Peyer's patch (tissue), 4 donors: ENCODE measurements around the gene APBB3.

Experiments
- CTCF ChIP-seq, 6 experiments: fragments of 450-650 bp in 4 of 6; fragments of 200-600 bp in 2 of 6; sonication (generic) in 1 of 6; IDR thresholded peaks; one replicate each; pipeline ENCODE4 v1.5.1; 2017 to 2019; ENCODE audit warnings: antibody characterized with exemption in 6 of 6, mild to moderate bottlenecking in 3 of 6, moderate library complexity in 1 of 6
- POLR2A ChIP-seq, 2 donors: fragments of 450-650 bp; IDR thresholded peaks; one replicate each; pipeline ENCODE4 v1.5.1; 2017; ENCODE audit warnings: antibody characterized with exemption in 2 of 2, mild to moderate bottlenecking in 2 of 2, moderate library complexity in 2 of 2

GRCh38 chr5:140554454-140554853, 9.9 kb downstream of the APBB3 start:
- no peak for TF ChIP-seq CTCF (IDR thresholded peaks at IDR 0.05)
- no peak for TF ChIP-seq POLR2A (IDR thresholded peaks at IDR 0.05)
